ENCODE measurements around the gene SEZ6. TPM values are rescaled to one million over a fixed set of nuclear protein-coding genes. Genes with fewer than 3 reads are reported as not detected.

The SEZ6 gene
- polyA plus RNA-seq, 2 of the 4 experiments (the other 2 are of a cell fraction): not detected

- Histone ChIP-seq H3K4me2 (no peak overlapping the region), H3K9me3 (no peaks in the 10 kb centered on the region), H3K4me1 (no peaks in the 10 kb centered on the region), H3K4me3 (no peak overlapping the region), H3K27ac (no peak overlapping the region)
- ChIA-PET CTCF (interaction anchor here (0.8 to 7.8 kb wide), 8 partner anchors 8 to 247 kb away, joined by 3 to 255 read pairs (median 6); no protein-coding TSS in a partner anchor), POLR2A (no interaction called here)
- TF ChIP-seq ESRRA (IDR thresholded peaks at IDR 0.05; ENCODE audit: borderline replicate concordance, low read length): no peak
- no peak for TF ChIP-seq GATA3 (IDR thresholded peaks at IDR 0.05; ENCODE audit: borderline replicate concordance)
- TF ChIP-seq HEYL (CRISPR knock-in tag; IDR thresholded peaks at IDR 0.05): no peak
- TF ChIP-seq POLR2AphosphoS2 (conservative IDR thresholded peaks at IDR 0.05; ENCODE audit: low read length): no peak
- TF ChIP-seq CTCF (IDR thresholded peaks at IDR 0.05): no peak
- TF ChIP-seq HDAC2 (IDR thresholded peaks at IDR 0.05): no peak
- no peak for TF ChIP-seq NR3C1 (IDR thresholded peaks at IDR 0.05)
- no peak for TF ChIP-seq TP53 (CRISPR knock-in tag; IDR thresholded peaks at IDR 0.05)
- TF ChIP-seq NFE2L2 (conservative IDR thresholded peaks at IDR 0.05; ENCODE audit: low read length): no peak
- TF ChIP-seq USF2 (IDR thresholded peaks at IDR 0.05): no peak
- no peak for TF ChIP-seq ATOH8 (CRISPR knock-in tag; IDR thresholded peaks at IDR 0.05; ENCODE audit: low read depth)
- no peak for TF ChIP-seq CEBPB (IDR thresholded peaks at IDR 0.05)
- no peak for TF ChIP-seq JUN (IDR thresholded peaks at IDR 0.05)
- no peak for TF ChIP-seq ZFP36 (IDR thresholded peaks at IDR 0.05; ENCODE audit: borderline replicate concordance, partially characterized antibody)
- TF ChIP-seq PBX3 (IDR thresholded peaks at IDR 0.05): no peak
- TF ChIP-seq EHMT2 (IDR thresholded peaks at IDR 0.05; ENCODE audit: low read depth): no peak
- FAIRE-seq (no peak), DNase-seq (ENCODE audit: low read depth in 1 of 2, low spot score in 1 of 2) (no peak), ATAC-seq (no peak)
- 58% methylated on average over 10 of the region's 10 CpGs for WGBS (ENCODE audit: missing lambda C conversion rate)
Measured at GRCh38 chr17:28972437-28972836, 33.4 kb downstream of the SEZ6 start.

GRCh38 chr17:28970879-28971278, 35.0 kb downstream of the SEZ6 start:
- ATAC-seq (no peak), DNase-seq (ENCODE audit: low read depth in 1 of 2, low spot score in 1 of 2) (no peak), FAIRE-seq (no peak)
- no peak overlapping the region for H3K4me3 ChIP-seq
- 69% methylated on average over 6 of the region's 6 CpGs for WGBS (ENCODE audit: missing lambda C conversion rate)
- H3K27ac ChIP-seq: no peak overlapping the region
- no peaks in the 10 kb centered on the region for H3K9me3 ChIP-seq
- ChIA-PET POLR2A (no interaction called here), CTCF (interaction anchor here (1.0 to 7.8 kb wide), 5 partner anchors 9 to 153 kb away, joined by 3 to 255 read pairs (median 4); no protein-coding TSS in a partner anchor)
- H3K4me2 ChIP-seq: no peak overlapping the region
- no peaks in the 10 kb centered on the region for H3K4me1 ChIP-seq
- TF ChIP-seq PBX3 (IDR thresholded peaks at IDR 0.05): no peak
- no peak for TF ChIP-seq MAZ (IDR thresholded peaks at IDR 0.05; ENCODE audit: borderline replicate concordance, low read depth, low read length)
- TF ChIP-seq KDM5A (IDR thresholded peaks at IDR 0.05): no peak
- TF ChIP-seq RARB (CRISPR knock-in tag; IDR thresholded peaks at IDR 0.05): no peak
- no peak for TF ChIP-seq HES2 (IDR thresholded peaks at IDR 0.05)
- no peak for TF ChIP-seq BHLHE40 (IDR thresholded peaks at IDR 0.05; ENCODE audit: low read depth, low read length)
- TF ChIP-seq RNF2 (IDR thresholded peaks at IDR 0.05; ENCODE audit: borderline replicate concordance, low read depth): no peak
- TF ChIP-seq TFCP2L1 (CRISPR knock-in tag; IDR thresholded peaks at IDR 0.05): no peak
- no peak for TF ChIP-seq CHD4 (IDR thresholded peaks at IDR 0.05; ENCODE audit: borderline replicate concordance)
- no peak for TF ChIP-seq EHMT2 (IDR thresholded peaks at IDR 0.05; ENCODE audit: low read depth)
- TF ChIP-seq E2F6 (IDR thresholded peaks at IDR 0.05; ENCODE audit: borderline replicate concordance, low read depth): no peak
- no peak for TF ChIP-seq JUNB (IDR thresholded peaks at IDR 0.05)
- no peak for TF ChIP-seq ATOH8 (CRISPR knock-in tag; IDR thresholded peaks at IDR 0.05; ENCODE audit: low read depth)
- no peak for TF ChIP-seq ZNF302 (CRISPR knock-in tag; IDR thresholded peaks at IDR 0.05)
- TF ChIP-seq, protein P1, sequence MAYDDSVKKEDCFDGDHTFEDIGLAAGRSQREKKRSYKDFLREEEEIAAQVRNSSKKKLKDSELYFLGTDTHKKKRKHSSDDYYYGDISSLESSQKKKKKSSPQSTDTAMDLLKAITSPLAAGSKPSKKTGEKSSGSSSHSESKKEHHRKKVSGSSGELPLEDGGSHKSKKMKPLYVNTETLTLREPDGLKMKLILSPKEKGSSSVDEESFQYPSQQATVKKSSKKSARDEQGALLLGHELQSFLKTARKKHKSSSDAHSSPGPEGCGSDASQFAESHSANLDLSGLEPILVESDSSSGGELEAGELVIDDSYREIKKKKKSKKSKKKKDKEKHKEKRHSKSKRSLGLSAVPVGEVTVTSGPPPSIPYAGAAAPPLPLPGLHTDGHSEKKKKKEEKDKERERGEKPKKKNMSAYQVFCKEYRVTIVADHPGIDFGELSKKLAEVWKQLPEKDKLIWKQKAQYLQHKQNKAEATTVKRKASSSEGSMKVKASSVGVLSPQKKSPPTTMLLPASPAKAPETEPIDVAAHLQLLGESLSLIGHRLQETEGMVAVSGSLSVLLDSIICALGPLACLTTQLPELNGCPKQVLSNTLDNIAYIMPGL (CRISPR knock-in tag; IDR thresholded peaks at IDR 0.05; ENCODE audit: borderline replicate concordance): no peak
- TF ChIP-seq MAFK (IDR thresholded peaks at IDR 0.05; ENCODE audit: partially characterized antibody): no peak
